Left colon (tissue), 2 donors: ENCODE measurements around the gene GRPEL2. TPM values are rescaled to one million over a fixed set of nuclear protein-coding genes. Genes with fewer than 3 reads are reported as not detected.

Source experiments
- ATAC-seq: fragments of 200-7000 bp; cut with Tn5 transposase; one replicate; pipeline ENCODE4 v1.9.1; 2020; ENCODE audit warnings: mild to moderate bottlenecking, moderate library complexity
- DNase-seq, 2 donors: peaks; one replicate each; pipeline ENCODE4 v3.0.0-alpha.2; 2020
- intact Hi-C, 2 donors: fragments of 100-400 bp; cut with DNase I in 1 of 2; cut with micrococcal nuclease in 1 of 2; formaldehyde crosslinking; loops; one replicate each; pipeline versions ENCODE4 v1.11.2 to v1.14.0; 2022; cut with DNase I, micrococcal nuclease
- total RNA-seq, 2 donors: library from RNA; stranded (reverse); fragmentation: NEBNext Ultra II Directional; extraction: Animal tissue kit (Norgen Biotek cat#: 25700); gene quantifications; one replicate each; pipeline ENCODE4 v1.2.1, GENCODE V29; 2021
- donor health status: DM: no; HTN: no; CAD: no.
- donor health status: DM: yes; HTN: yes; CAD: no.

The GRPEL2 gene
- total RNA-seq, 2 donors from 2014 or later = 10.4 to 10.7 TPM

- no peak for DNase-seq
- intact Hi-C loops = no loop called here
- ATAC-seq = no peak
These were observed 4.1 kb downstream of the GRPEL2 start for GRCh38 chr5:149349382-149349781.

GRCh38 chr5:149352169-149352568 is 6.9 kb downstream of the GRPEL2 start:
- intact Hi-C loops = no loop called here
- no peak for ATAC-seq
- no peak for DNase-seq

GRCh38 chr5:149353911-149354310 is 8.6 kb downstream of the GRPEL2 start:
- intact Hi-C loops = no loop called here
- no peak for ATAC-seq
- DNase-seq = no peak

- DNase-seq = no peak
- intact Hi-C loops = no loop called here
- ATAC-seq = no peak
These were observed 10.4 kb downstream of the GRPEL2 start for GRCh38 chr5:149355688-149356087.

- intact Hi-C loops = no loop called here
- ATAC-seq = no peak
- DNase-seq = no peak
These were observed 11.1 kb downstream of the GRPEL2 start for GRCh38 chr5:149356391-149356790.

GRCh38 chr5:149357370-149358293 is 12.3 kb downstream of the GRPEL2 start, which contains the start of gene PCYOX1L:
Gene PCYOX1L, plus strand, starts transcription at chr5:149358046. Its CDS starts 23 bp downstream, at chr5:149358069.
- intact Hi-C loops = no loop called here
- ATAC-seq = peak; percentile 99
- DNase-seq = peak; percentile 95 to 97

GRCh38 chr5:149358294-149358651 is 13.0 kb downstream of the GRPEL2 start:
- DNase-seq = peak in 1 of 2 donors; percentile 56
- intact Hi-C loops = no loop called here
- ATAC-seq = peak; percentile 44

GRCh38 chr5:149358868-149359495 is 13.7 kb downstream of the GRPEL2 start:
- ATAC-seq (no peak), DNase-seq (no peak)
- intact Hi-C loops = no loop called here

- ATAC-seq (no peak), DNase-seq (no peak)
- intact Hi-C loops = no loop called here
These were observed 15.0 kb downstream of the GRPEL2 start for GRCh38 chr5:149360272-149360671.

- ATAC-seq = no peak
- no peak for DNase-seq
- intact Hi-C loops = no loop called here
These were observed 17.2 kb downstream of the GRPEL2 start for GRCh38 chr5:149362541-149362940.

GRCh38 chr5:149363358-149363757 is 18.1 kb downstream of the GRPEL2 start:
- intact Hi-C loops = no loop called here
- no peak for DNase-seq
- peak; percentile 26 for ATAC-seq

GRCh38 chr5:149363936-149364335 is 18.6 kb downstream of the GRPEL2 start:
- intact Hi-C loops = no loop called here
- ATAC-seq (no peak), DNase-seq (no peak)

GRCh38 chr5:149364719-149365118 is 19.4 kb downstream of the GRPEL2 start:
- intact Hi-C loops = no loop called here

GRCh38 chr5:149365418-149365817 is 20.1 kb downstream of the GRPEL2 start:
- ATAC-seq = no peak

More at GRCh38 chr5:149364719-149365118, 19.4 kb downstream of the GRPEL2 start:
- DNase-seq (no peak), ATAC-seq (no peak)

GRCh38 chr5:149366169-149366729 is 20.9 kb downstream of the GRPEL2 start:
- intact Hi-C loops = no loop called here
- DNase-seq (no peak), ATAC-seq (no peak)

More at GRCh38 chr5:149365418-149365817, 20.1 kb downstream of the GRPEL2 start:
- intact Hi-C loops = no loop called here
- DNase-seq = no peak

GRCh38 chr5:149367249-149367971 is 22.1 kb downstream of the GRPEL2 start:
- intact Hi-C loops = no loop called here
- DNase-seq = peak; percentile 54 to 58
- ATAC-seq = peak; percentile 64

GRCh38 chr5:149367972-149368645 is 22.8 kb downstream of the GRPEL2 start:
- ATAC-seq (no peak), DNase-seq (no peak)
- intact Hi-C loops = no loop called here

- intact Hi-C loops = loop anchor here in 1 of 2 donors (10.0 kb wide), 1 partner anchor 64 kb away; no protein-coding TSS in a partner anchor
- ATAC-seq (no peak), DNase-seq (no peak)
These were observed 25.6 kb downstream of the GRPEL2 start for GRCh38 chr5:149370878-149371277.
